HG03571 (cell line): ENCODE measurements around the gene UTY.

ENCODE experiments used
- ATAC-seq: cut with Tn5 transposase; IDR thresholded peaks from one replicate; pipeline ENCODE4 v1.9.1; 2021; ENCODE audit not compliant: unreplicated experiment

Gene UTY

DNA sequence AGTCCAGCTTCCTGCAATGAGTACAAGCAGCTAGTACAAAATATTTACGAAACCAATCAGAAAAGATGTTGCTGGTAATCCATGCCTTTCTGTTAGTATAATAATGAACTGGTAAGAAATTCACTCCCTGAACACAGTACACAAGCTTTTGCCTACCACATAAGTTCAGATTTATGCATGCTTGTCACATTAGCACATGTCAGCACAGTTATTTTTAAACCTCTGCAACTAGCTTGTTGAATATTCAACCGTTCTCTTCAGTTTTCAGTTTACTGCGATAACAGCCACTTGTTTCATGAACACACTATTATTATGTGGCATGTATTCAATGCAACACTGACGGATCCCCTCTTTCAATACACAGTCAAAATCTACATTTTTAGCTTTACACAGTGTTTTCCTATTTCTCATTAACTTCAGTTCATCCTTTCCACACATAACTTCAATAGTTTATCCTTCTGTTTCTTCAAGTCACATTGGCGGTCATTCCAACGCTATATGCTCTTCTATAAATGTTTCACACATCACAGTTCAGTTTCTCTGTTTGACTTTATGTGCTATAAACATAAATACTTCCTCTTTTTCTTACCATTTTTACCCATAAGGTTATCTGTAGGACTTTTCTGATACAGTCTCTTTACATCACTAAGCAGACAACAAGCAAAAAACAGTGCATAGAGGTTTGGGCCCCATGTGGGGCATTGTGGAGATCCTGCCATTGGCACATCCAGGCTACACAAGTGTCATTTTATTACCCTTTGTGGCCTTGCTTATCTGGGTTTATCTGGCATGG is 62.8 kb downstream of the UTY start:
- ATAC-seq, result peak; percentile 68

DNA sequence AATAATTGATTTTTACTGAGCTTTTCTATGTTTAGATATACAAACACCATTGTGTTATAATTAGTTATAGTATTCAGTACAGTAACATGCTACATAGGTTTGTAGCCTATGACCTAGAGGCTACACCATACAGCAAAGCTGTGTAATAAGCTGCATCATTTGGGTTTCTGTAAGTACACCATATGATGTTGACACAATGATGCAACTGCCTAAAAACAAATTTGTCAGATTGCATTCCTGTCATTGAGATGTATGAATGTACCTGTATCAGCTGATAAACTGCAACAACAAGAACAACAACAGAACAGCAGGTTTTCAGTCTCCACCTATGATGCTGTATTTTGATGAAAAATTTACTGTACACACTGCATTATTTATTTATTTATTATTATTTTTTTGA is 64.3 kb downstream of the UTY start:
- no peak for ATAC-seq

DNA sequence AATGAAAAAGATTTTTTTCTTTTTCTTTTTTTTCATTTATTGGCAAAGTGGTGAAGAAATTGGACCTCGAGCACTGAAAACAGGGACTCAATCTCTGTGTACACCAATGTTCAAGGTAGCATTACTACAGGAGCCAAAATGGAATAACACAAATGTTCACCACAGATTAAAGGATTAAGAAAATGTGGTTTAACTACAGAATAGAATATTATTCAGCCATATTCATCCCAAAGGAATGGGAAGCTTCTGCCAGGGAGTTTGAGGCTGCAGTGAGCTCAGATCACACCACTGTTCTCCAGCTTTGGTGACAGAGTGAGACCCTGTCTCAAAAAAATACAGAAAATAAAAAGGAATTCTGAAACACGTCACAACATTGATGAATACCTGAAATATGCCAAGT is 81.0 kb downstream of the UTY start:
- ATAC-seq, result no peak

DNA sequence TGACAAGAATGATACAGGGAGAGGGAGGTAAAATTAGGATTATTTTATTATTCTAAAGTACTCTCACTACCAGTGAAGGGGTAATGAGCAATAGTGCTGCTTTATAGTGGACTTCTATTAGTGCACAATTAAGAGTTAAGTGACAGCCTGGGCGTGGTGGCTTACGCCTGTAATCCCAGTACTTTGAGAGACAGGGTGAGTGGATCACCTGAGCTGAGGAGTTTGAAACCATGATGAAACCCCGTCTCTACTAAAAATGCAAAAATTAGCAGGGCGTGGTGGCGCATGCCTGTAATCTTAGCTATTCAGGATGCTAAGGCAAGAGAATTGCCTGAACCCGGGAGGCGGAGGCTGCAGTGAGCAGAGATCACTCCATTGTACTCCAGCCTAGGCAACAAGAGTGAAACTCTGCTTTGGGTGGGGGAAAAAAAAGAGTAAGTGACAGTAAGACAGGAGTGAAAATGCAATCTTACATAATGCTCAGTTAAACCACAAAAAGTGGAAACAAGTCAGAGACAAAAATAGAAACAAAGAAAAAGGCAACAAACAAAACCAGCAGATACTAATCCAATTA is 98.6 kb downstream of the UTY start:
- ATAC-seq, result peak; percentile 80

DNA sequence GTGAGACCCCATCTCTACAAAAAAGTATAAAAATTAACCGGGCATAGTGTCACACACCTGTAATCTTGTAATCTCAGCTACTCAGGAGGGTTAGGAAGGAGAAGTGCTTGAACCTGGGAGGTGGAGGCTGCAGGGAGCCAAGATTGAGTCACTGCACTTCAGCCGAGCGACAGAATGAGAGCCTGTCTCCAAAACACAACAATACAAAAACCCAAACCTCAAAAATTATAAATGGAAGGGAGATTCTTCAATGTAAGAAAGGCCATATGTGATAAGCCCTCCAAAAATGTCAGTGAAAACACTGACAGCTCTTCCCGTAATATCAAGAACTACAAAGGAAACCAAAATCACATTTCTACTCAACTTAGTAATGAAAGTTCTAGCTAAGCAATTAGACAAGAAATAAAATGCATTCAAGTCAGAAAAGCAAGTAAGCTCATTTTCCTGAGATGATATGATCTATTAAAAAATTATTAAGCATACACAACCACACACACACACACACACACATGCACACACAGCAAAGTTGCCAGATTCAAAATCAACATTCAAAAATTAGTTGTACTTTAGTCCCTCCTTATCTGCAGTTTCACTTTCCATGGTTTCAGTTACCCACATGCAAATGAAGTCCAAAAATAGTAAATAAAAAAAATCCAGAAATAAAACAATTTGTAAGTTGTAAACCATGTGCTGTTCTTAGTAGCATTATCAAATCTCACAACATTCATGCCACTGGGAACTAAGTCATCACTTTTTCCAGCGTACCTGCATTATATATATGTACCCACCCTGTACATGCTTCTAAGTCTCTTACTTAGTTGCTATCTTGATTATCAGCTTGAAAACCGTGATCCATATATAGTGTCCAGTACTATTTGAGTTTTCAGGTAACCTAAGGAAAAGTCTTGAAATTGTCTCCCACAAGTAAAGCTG is 108.7 kb downstream of the UTY start:
- no peak for ATAC-seq

DNA sequence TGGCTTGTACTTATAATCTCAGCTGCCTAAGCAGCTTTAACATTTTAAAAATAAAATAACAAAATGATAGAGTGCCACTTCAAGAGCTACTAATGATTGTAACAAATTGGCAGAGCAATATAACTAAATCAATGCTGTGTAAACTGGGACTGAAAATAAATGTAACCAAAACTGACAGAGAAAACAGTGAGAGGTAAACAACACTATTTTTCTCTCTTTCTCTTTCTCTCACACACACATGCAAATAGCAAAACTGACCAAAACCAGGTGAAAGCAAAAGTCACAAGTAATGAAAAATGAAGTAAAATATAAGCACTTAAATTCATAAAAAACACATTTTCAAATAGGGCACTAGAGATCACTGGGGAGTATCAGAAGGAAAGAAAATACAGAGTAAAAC is 109.6 kb downstream of the UTY start:
- ATAC-seq, result no peak

DNA sequence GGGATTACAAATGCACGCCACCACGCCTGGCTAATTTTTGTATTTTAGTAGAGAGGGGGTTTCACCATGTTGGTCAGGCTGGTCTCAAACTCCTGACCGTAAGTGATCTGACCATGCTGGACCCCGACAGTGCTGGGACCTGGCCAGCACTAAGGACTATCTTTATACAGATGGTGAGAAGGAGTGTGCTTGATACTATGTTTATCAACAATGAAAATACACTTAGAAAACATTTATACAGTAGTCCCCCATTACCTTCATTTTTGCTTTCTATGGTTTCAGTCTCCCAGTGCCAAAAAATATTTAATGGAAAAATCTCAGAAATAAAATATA is 111.4 kb downstream of the UTY start:
- no peak for ATAC-seq

DNA sequence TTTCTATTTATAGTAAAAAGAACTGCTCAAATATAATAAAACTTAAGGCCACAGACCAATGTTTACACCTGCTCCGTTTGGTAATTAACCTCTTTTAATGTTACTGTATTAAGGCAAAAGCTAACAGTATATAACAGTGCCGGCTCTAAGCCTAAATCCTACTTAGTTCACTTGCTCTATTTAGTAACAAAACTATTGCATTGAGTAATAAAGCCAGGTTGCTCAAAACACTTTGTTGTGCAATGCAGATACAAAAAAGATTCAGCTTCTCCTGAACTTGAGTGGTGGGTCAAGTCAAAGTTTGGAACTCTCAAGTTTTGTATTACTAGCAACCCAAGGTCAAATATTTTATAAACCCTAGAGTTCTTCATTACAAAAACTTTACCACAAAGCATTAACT is 116.2 kb downstream of the UTY start:
- ATAC-seq, result no peak

DNA sequence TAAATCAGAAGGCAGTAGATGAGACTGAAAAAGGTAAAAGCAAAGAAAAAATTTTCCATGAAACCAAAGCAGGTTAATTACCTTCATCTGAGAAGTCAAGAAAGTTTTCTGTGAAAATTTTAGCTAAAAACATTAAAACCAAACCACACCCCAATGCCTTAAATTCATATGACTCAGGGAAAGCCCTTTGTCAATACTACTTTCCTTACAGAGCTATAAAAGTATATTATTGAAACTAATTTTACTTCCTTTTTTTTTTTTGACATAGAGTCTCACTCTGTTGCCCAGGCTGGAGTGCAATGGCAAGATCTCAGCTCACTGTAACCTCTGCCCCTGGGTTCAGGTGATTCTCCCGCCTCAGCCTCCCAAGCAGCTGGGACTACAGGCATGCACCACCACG is 117.2 kb downstream of the UTY start:
- ATAC-seq, result no peak

DNA sequence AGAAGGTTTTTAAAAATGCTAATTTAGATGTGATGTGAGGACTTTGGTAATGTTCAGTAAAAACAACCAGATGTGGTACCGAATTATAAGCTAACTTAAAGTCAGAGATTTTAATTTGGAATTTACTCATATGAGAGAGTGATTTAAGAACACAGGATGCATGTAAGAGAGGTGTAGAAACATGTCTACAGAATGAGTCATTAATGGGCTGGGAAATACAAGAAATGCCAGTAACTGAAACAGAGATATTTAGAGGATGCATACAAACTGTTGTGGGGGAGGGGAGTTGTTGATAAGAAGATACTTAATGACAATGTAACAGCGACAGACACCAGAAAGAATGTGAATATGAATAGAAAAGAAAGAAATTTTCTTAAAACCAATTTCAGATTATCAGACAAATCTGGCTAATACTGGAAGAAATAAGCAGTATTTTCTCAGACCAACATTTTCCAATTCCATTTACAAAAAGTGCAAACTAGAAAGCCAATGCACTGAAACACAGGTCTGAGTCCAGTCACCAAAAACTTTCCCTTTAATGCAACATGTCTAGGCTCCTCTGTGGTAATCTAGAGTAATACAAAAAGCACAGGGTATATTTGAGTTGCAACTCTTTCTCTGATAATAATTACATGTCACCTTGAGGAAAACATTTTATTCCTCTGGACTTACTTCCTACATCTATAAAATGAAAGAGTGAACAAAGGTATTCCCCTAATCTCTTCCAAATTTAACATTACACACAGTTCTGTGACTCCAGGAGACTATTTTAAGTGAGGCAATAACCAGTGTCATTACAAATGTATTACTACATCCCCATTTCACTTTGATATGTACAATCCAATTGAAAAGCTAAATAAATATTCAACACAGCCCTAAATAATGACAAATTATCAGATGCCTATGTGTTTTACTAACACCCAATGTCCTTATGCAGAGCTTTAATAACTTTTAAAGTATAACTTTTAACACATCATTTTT is 117.9 kb downstream of the UTY start:
- ATAC-seq, result no peak

DNA sequence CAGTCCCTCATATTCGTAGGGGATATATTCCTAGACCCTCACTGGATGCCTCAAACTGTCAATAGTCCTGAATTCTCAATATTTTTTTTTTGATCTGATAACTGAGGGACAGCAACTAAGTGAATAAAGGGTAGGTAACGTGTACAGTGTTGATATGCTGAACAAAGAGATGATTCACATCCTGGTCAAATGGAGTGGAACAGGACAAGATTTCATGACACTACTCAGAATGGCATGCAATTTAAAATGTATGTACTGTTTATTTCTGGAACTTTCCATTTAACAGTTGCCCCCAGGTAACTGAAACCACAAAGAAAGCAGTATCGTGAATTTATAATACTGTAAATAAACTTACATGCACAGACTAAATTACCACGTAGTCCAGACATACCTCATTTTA is 128.4 kb downstream of the UTY start:
- no peak for ATAC-seq

DNA sequence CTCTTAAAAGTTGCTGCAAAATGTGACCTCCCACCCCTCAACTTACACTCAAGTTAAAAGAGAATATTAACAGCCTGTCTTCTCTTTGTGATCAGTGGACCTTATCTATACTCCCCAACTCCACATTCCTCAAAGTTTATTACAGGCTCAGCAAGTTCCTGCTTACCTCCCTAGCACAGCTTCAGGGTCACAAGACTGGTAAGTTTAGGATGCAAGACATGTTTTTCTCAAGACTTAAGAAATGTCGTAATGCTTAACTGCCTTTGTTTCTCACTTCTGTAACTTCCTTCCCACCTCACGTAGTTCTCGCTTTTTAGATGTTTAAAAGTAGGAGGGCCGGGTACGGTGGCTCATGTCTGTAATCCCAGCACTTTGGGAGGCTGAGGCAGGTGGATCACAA is 132.7 kb downstream of the UTY start:
- ATAC-seq, result no peak

DNA sequence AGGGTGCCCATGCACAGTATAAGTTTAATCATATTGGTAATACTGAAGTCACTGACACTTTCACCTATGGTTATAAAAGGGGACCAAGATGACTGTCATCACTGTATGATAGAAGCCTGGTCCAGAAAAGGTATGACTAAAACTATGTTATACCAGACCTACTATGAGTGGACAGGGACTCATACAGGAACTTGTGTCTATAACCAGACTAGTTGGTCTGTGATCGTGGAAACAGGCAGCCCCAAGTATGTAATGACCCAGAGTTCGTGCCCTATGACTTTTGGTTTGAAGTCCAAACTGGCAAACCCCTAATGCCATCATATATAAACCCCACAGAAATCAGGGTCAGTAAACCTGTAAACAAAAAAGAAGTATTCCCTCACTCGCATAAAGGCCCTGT is 134.3 kb downstream of the UTY start:
- no peak for ATAC-seq

DNA sequence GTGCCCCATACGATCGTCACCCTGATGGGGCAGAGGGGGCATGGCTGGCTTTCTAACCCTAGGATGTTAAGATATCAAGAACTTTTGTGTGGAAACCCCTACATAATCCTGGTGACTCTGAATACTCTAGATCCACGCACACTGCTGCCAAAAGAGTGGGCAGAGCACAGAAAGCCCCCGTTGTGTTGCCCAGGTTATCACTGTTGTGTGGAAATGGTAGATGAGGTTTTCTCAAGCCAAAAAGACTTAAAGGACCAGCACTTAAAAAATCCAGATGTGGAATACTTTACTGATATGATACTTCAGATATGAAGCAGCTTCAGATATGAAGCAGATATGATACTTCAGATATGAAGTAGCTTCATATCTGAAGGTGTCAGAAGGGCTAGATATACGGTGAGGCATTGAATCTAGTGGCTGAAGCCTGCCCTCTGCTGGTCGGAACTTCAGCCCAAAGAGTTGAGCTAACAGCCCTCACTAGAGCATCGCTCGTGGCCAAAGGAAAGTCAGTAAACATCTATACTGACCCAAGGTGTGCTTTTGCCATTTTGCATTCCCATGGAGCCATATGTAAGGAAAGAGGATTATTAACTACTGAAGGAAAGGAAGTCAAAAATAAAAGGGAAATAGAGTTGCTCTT is 136.4 kb downstream of the UTY start:
- peak; percentile 49 for ATAC-seq

DNA sequence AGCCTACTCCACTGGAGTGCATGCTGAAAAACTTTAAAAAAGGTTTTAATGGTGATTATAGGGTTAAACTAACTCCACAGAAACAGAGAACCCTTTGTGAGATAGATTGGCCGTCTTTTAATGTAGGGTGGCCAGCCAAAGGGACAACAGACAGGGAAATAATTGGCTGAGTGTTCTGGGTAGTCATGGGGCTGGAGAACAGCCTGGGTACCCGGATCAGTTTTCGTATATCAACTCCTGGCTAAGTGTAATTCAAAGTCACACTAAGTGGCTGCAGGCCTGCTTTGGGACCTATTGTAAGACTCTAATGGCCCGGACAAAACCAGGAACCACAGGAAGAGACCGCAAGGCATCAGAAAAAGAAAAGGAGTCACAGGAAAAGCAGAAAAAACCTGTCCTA is 139.9 kb downstream of the UTY start:
- ATAC-seq, result no peak

DNA sequence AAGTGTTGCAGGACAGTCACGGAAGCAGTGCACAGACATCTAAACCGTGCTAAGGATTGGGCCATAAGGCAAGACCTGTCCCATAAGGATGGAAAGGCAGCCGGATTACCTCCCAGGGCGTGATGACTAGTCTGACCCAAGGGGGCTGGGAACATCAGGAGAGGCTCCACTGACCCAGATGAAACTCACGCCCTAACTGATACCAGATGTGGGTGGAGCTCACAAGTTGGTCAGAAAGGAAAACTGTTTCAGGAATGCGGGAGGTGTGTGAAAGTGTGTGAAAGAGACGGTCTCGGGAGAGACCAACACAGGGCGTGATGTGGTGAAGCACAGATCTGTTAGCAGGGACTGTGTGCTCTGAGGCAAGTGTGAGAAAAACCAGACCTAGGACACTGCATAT is 140.5 kb downstream of the UTY start:
- no peak for ATAC-seq

DNA sequence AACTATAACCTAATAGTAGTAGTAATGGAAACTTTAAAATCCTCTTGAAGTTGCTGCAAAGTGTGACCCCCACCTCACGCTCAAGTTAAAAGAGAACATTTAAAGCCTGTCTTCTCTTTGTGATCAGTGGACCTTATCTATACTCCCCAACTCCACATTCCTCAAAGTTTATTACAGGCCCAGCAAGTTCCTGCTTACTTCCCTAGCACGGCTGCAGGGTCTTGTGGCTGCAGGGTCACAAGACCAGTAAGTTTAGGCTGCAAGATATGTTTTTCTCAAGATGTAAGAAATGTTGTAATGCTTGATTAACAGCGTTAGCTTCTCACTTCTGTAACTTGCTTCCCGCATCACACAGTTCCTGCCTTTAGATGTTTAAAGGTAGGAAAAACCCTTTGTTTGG is 141.1 kb downstream of the UTY start:
- ATAC-seq, result no peak

DNA sequence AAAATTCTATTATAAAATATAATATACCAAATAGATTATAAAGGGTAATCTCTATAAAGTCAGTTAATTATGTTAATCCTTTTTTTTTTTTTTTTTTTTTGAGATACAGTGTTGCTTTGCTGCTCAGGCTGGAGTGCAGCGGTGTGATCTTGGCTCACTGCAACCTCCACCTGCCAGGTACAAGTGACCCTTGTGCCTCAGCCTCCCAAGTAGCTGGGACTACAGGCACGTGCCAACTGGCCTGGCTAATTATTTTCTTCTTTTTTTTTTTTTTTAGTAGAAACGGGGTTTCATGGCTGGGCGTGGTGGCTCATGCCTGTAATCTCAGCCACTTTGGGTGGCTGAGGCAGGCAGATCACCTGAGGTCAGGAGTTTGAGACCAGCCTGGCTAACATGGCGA is 141.9 kb downstream of the UTY start:
- ATAC-seq, result no peak

DNA sequence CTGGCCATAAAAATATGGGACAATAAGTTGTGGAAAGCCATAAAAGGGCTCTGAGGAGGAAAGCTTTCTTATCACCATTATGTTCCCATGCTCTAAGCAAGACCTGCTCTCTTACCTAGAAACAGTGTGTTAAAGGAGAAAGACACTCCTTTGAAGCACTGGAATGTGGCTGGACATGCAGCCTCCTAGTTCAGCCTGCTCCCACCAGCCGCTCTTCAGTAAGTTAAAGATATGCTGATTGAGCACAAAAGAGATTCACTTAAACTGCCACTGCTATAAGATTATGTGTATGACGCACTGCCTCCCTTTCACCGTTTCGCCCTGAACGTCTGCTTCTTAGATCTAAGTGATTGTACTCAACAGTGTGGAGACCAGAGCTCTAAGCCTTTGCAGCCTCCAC is 146.0 kb downstream of the UTY start:
- ATAC-seq, result no peak

DNA sequence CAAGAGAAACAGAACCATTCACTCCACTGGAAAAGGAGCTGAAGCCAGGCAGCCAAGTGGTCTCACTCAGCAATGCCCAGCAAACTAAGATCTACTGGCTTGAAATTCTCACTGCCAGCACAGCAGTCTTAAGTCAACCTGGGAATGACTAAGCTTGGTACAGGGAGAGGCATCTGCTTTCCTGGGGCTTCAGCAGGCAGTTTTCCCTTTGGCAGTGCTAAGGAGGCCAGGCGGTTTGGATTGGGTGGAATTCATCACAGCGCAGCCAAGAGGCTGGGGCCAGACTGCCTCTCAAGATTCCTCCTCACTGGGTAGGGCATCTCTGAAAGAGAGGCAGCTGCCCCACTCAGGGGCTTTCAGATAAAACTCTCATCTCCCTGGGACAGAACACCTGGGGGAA is 149.2 kb downstream of the UTY start:
- ATAC-seq, result no peak
